HUDEP-2 (cell line): ENCODE measurements around the gene TRABD2B.

ENCODE experiments used
- DNase-seq, 76 experiments: peaks; one replicate each; lab custom pipeline; 2025; ENCODE audit not compliant: unreplicated experiment in 76 of 76; lab: John Stamatoyannopoulos, UW

The TRABD2B gene

GRCh38 chr1:47938520-47938919 lies 58.7 kb downstream of the TRABD2B start:
- DNase-seq, result no peak

- no peak for DNase-seq
Observed at GRCh38 chr1:47937586-47938254, 59.5 kb downstream of the TRABD2B start.

- DNase-seq, result no peak
Observed at GRCh38 chr1:47936916-47937551, 60.2 kb downstream of the TRABD2B start.

- no peak for DNase-seq
Observed at GRCh38 chr1:47935856-47936255, 61.3 kb downstream of the TRABD2B start.

- no peak for DNase-seq
Observed at GRCh38 chr1:47935163-47935562, 62.0 kb downstream of the TRABD2B start.

GRCh38 chr1:47934243-47934805 lies 62.9 kb downstream of the TRABD2B start:
- no peak for DNase-seq

- DNase-seq, result no peak
Observed at GRCh38 chr1:47932743-47933142, 64.4 kb downstream of the TRABD2B start.

- peak in 11 of 76 experiments; percentile 2 to 24 (median 5) for DNase-seq
Observed at GRCh38 chr1:47931395-47931794, 65.8 kb downstream of the TRABD2B start.

- no peak for DNase-seq
Observed at GRCh38 chr1:47930210-47930840, 66.9 kb downstream of the TRABD2B start.

- DNase-seq, result no peak
Observed at GRCh38 chr1:47927165-47927564, 70.0 kb downstream of the TRABD2B start.

GRCh38 chr1:47926461-47926999 lies 70.7 kb downstream of the TRABD2B start:
- no peak for DNase-seq

GRCh38 chr1:47924270-47925048 lies 72.7 kb downstream of the TRABD2B start:
- no peak for DNase-seq

- peak in 45 of 76 experiments; percentile 2 to 76 (median 26) for DNase-seq
Observed at GRCh38 chr1:47921935-47922415, 75.2 kb downstream of the TRABD2B start.

GRCh38 chr1:47919113-47919833 lies 77.9 kb downstream of the TRABD2B start:
- no peak for DNase-seq

- DNase-seq, result no peak
Observed at GRCh38 chr1:47918257-47918867, 78.8 kb downstream of the TRABD2B start.

GRCh38 chr1:47917687-47918086 lies 79.5 kb downstream of the TRABD2B start:
- no peak for DNase-seq

GRCh38 chr1:47915677-47916353 lies 81.4 kb downstream of the TRABD2B start:
- no peak for DNase-seq

GRCh38 chr1:47914952-47915676 lies 82.1 kb downstream of the TRABD2B start:
- no peak for DNase-seq
